Fibroblast of peridontal ligament (primary cell): ENCODE data around the gene PDXDC1.
"Not testable (repeated sequence)": the region's sequence is repeated elsewhere in the genome, so short reads cannot be mapped to it uniquely, and the experiment has no call there.

Source experiments
- DNase-seq: peaks from one replicate; pipeline ENCODE4 v3.0.0-alpha.2; 2010; ENCODE audit errors: extremely low read depth

PDXDC1 gene

DNA sequence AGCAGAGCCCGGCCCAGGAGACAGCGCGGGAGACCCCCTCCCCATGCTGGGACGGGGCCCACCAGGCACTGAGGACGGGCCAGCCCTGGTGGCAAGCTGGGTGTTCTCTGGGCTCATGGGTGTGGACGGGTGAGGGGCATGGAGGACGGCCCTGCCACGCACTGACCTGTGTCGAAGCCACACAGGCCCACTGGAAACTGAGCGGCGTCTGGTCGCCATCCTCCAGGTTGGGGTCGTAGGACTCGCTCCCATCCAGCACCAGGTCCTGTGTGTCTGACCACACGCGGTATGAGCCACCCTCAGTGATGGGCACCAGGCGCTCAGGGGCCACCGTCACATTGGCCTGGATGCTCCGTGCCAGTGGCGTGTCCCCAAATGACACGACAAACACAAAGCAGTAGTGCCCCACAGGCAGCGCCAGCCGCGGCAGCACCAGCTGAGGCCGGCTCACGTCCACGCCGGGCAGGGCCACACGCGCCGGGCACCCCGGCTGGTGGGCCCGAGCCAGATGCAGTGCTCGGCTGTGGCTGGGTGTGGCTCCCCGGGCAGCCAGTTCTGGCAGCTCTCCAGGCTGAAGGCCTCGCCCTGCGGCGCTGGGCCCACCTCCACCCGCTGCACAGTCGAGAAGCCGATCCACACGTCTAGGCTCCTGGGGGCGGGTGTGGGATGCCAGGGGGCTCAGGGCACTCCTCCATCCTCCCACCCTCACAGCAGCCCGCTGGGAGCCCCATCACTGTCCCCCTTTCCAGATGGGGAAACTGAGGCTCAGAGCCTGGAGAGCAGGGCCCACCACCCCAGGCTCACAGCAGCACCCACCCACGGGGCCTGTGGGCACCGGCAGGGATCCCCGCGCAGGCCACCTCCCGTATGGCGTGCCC lies 160.9 kb downstream of the PDXDC1 start:
- not testable (repeated sequence) for DNase-seq

DNA sequence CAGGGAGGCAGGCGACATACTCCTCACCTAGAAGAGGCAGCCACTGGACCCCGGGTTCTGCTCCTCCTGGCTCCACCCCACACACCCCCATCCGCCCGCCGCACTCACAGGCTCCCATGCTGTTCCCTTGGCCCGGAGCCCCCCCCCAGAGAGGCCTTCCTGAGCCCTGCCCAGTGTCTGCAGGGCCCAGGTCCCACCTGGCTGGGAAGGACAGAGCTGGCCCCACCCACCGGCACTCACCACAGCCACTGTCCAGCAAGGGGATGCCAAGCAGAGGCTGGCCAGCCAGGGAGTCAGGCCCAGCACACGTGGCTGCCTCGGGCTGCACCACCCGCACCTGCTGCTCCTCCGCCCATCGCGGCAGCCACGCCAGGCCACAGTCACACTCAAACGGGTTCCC lies 162.7 kb downstream of the PDXDC1 start:
- not testable (repeated sequence) for DNase-seq

DNA sequence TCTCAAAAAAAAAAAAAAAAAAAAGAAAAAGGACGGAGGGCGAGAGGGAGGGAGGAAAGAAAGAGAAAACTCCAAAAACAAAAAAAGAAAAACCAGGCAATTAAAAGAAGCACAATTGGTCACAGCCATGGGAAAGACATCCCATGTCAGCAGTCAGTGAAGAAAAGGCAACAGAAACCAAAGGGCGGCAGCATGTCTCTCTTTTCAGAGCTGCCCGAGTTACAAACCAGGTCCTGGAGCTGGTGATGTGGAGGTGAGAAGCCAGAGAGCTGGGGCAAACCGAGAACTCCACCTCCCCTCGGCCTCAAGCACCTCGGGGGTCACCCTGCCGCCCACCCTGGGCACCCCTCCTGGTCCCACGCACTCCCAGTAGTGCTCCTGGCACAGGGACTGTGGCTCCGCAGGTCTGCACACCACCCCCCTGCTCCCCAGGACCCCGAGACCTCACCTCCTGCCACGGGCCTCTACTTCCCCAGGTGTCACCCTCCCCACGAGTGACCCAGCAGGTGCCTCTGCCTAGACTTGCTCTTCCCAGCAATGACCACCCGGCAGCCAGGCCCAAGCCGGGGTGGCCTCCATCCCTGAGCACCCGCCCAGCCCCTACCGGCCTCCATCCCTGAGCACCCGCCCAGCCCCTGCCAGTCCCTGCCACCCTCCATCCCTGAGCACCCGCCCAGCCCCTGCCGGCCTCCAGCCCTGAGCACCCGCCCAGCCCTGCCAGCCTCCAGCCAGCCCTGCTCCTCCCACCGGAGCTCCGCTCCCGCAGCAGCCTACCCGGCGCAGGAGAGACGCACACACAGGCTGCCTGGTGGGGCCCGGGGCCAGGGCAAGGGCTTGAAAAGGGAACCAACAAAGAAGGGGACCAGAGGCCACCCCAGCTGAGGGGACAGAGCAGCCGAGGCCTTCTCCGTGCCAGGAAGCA lies 165.9 kb downstream of the PDXDC1 start:
- DNase-seq: not testable (repeated sequence)

DNA sequence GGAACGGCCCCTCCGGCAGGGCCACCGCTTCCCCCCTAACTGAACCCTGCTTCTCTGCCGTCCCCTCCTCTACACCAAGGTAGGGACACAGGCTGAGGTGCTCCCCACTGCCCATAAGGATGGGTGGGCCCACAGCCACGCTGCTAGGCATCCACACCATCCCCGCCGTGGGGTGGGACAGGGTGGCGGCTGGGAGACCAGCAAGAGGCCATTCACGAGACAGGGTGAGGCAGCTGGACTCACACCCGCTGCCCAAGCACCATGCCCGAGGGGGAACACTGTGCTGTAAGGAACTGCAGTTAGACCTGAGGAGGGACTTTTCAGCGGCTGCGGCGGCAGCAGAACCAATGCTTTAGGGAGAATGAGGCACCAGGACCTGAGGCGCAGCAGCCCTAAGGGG lies 166.8 kb downstream of the PDXDC1 start:
- no peak for DNase-seq

DNA sequence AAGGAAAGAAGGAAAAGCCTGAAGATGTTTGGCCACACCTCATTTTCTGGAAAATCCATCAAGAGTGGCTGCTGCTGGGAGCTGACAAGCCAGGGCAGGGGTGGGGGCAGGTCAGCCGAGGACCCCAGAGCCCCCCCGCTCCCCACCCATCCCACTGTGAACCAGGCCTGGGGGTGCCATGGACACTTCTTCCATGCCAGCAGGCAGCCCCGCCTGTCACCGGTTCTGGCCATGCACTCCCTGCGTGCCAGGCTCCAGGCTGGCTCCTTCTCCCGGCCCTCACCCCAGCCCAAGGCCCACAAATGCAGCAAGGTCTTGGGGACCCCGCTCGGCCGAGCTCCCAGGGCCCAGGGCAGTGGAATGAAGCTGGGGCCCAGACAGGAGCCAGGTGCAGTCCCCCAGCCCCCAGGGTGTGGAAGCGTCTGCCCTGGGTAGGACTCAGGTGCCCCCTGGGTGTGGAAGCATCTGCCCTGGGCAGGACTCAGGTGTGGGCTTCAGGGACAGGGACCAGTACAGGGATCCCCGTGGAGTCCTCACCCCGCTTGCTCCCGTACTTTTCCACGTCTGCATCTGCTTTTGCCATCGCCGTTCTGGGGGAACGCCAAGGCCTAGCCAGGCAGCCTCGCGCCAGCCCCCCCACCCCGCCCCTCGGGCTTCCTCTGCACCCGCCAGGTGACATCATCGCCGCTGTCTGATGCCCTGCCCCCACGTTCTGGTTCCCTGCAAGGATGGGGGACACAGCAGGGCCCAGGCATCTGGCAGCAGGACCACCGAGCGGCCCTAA lies 167.5 kb downstream of the PDXDC1 start:
- DNase-seq: not testable (repeated sequence)

DNA sequence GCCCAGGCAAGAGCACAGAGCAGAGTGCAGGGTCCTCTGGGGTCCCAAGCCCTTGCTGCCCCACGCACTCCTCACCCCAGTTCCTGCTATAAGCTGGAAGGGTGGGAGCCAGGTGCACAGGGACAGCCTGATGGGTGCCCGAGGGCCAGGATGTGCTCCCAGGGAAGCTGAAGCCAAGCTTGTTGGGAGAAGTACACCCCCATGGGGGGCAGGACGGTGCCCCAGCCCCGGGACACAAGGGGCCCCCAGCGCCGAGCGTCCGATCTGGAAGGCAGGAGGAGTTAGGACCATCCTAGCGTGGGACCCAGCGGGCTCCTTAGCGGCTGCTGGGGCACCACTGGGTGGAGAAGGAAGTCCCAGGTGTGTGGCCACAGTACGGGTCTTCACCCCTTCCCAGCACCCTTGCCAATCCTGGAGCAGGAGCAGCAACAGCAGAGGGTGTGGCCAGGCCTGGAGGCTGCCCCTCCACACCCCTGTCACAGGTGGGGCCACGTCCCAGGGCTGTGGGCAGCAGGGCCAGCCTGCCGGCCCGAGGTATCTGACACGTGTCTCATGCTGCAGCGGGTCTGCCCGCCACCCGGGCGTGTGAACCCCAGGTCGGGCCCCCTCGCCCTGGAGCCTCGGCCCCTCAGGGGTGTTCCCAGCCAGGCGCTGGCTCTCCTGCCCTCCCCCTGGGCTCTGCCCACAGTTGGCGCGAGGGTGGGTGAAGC lies 168.2 kb downstream of the PDXDC1 start:
- not testable (repeated sequence) for DNase-seq

DNA sequence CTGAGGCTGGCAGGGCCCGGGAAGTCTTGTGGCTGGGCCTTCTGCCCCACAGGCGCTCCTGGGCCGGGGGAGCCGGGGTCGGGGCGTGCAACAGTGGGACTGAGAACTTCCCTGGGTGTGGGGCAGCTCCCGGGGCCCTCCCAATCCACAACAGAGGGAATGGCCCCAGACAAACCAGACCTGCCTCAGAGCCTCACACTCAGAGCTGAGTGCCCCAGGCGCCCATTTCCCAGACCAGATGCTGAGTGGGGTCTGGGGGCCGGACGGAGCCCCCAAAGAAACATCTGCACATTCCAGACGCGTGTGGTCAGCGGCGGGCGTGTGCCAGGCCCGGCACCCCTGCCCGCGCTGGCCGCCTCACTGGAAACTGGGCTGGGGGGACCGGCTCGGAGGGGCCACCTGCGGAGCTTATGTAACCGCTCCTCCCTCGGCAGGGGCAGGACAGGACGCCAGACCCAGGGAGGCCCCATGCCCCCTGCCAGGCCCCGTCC lies 168.8 kb downstream of the PDXDC1 start:
- not testable (repeated sequence) for DNase-seq

DNA sequence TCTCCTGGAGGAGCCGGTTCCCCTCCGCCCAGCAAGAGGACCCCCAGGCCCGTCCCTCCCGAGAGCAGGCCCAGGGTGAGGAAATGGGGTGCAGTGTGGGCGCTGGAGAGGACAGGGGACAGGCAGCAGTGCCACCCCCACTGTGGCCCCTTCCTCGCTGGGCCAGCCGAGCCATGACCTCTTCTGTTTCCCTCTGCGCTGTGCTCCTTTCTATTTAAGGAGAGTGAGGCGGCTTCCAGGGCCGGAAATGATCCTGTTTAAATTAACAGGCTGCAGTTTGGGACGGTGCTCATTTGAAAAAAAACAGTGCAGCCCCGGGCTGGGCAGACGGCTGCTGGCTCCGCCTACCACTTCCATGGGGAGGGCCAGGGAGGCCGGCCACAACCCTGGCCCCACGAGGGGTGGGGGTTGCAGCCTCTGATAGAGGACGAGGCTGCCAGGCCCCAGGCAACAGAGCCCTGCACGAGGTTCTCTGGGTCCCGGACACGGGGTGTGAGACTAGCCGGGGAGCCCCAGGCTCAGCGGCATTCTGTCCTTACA lies 169.3 kb downstream of the PDXDC1 start:
- DNase-seq: peak; percentile 44

DNA sequence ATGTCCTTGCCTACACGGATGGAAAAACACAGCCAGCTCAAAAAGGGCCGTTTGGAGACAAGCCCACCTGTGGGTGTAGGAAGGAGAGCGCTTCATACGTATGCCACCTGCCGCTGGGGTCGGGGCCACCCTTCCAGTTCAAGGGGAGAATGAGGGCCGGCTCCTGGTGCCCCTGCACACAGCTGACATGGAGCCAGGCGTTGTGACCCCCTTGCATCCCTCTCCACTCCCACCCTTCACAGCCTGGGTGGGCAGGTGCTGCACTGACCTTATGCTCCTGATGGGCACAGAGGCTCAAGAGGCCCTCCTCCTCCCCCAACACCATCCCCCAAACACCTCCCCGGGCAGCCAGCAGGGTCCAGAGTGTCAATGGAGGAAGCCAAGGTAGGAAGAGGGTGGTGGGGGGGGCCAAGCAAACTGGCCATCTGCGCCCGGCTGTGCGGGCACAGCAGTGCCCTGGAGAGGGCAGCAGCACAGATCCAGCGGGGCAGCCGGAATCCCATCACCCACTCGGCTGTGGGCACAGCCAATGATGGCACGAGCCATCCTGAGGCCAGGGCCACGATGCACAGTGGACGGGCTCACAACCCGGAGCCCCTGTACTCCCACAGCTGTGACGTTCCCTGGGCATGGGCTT lies 170.1 kb downstream of the PDXDC1 start:
- not testable (repeated sequence) for DNase-seq

DNA sequence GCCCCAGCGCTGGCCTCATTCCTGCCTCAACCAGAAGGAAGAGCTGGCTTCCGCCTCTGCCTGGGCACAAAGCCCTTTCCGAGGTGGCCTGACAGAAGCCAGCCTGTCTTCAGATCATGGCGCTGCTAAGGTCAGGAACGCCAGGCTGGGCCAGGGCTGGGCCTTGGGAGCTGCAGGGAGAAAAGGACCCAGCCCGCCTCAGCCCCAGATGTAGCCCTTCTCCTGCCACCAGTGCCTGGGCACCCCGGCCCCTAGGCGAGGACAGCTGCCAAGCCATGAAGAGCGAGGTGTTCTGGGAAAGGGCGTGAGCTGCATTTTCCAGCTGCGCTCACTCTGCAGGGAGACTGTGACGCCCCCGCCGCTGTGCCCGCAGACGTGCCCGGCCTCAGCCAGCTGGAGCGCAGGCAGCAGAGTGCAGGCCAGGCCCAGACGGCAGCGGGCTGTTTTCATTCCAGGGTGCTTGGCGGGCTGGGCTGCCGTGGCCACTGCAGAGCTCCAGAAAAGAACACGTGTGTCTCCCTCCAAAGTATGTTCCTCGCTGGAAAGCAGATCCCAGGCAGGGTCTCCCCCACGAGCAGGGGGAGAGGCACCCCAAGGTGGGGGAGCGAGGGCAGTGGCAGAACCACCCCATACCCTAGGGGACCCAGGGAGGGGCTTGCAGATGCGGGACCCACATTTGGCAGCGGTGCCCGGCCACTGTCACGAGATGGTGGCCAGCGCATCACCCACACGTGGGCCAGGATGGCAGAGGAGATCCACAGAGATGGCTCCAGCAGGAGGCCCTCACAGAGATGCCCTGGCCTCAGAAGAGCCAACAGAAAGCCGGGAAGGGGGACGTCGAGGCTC lies 170.8 kb downstream of the PDXDC1 start:
- DNase-seq: peak; percentile 6

DNA sequence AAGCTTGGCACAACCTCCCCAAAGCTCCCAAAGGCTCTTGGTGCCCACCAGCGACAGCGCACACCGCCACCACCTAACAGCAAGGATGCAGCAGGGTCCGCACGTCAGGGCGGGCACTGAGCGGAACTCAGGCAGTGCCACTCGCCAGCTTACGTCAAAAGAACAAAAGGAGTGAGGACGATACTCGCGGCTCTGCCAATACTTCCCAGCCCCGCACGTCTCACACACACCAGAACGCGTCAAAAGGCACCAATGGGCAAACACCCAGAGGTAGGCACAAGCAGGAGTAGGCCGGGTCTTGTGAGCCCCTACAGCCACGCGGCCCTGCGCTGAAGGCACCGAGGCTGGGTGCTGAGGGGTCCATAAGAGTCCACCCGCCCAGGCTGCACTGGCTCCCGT lies 171.4 kb downstream of the PDXDC1 start:
- DNase-seq: not testable (repeated sequence)

DNA sequence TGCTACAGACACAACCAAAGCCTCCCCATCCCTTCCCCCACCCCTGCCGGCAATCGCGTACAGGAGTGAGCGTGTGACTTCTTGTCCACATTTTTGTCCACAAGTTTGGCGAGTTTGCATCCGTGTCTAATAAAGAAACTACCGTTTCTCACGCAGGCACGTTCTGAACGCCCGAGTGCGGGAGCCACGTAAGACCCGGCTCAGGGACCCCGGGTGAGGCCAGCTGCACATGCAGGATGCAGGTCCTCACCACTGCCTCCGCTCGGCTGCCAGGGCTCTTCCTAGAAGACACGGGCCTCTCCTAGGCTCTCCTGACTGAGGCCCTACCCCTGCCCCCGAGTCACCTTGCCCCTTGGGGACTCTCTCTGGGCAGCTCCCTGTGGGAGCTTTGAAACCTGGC lies 174.0 kb downstream of the PDXDC1 start:
- DNase-seq: not testable (repeated sequence)

DNA sequence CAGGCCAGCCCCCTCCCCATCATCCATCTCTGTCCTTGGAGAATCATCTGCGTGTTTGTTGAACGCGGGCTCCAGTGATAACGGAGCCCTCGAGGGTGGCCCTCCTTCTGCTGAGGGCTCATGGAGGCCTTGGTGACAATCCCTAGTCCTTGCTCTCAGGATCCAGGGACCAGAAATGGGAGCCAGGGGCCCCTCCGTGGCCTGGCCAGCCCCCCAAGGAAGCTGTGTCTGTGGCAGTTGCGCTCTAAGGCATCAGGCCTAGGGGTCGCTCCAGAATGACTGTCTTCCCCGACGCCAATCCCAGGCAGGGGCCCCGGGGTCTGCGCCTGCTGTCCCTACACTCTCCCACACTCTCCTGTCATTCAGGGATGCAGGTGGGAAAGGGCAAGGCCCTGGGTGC lies 174.4 kb downstream of the PDXDC1 start:
- DNase-seq: not testable (repeated sequence)

DNA sequence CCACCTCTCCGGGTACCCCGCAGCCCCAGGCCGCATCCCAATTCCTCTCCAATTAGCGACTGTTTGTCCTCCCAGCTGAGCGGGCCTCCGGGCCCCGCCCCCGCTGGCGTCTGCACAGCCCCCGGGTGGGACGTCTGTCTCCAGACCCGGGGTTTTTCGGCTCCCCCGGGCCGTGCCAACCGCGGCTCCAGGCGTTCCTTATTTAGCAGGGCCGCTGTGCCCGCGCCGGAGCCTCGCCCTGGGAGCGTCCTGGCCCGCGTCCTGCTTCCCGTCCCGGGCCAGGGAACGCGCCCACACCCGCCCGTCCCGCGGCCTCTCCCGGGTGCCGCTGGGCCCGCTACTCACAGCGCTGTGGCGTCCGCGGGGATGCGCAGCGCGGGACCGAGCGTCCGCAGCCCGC lies 179.2 kb downstream of the PDXDC1 start:
- DNase-seq: peak; percentile 12

DNA sequence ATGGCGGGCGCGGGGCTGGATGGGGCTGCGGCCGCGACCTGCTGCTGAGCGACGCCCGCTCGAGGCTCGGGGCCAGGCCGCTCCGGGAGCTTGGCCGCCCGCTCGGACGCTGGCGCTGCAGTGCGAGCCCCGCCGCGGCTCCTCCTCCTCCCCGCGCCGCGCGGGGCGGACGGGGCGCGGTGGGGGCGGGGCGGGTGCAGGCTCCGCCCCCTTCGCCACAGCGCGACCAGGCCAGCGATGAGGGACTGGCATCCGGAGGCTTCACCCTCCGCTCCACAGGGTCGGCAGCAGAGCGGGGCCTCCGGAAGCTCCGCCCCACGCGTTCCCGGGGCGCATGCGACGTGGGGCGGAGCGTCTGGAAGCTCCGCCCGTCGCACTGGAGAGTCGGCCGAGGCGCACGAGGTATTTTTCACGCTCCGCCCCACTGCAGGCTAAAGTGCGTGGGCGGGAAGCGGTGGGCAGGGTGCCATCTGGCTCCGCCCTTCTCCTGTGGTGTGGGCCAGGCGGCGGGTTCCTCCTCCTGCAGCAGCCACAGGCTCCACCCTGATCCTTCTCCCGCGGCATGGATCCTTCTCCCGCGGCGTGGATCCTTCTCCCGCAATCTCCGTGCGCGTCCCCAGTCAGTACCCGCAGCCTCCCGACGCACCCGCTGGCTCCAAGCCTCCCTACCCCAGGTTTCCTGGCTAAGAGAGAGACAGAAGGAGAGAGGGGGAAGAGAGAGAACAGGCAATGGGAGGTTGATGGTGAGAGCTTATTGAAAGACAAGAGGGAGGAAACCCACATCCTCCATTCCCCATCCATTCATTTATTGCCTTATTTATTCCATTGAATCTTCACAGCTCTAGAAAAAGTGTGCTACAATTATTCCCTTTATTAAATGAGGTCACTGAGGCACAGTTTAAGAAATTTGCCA lies 180.1 kb downstream of the PDXDC1 start:
- peak; percentile 91 for DNase-seq

DNA sequence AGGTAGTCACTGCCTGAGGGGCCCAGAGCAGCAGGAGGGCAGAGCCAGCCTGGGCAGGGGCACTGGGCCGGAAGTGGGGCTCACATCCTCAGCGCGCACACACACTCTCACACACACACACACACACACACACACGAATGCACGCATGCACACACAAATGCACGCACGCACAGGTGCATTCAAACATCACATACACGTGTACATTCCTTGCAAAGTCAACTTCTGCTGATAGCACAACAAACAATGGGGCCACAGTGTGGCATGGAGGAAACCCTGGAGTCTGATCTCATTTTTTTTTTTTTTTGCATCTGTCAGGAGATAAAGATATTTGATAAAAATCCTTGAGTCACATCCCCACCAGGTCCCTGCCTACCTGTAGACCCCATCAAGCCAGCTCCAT lies 182.8 kb downstream of the PDXDC1 start:
- DNase-seq: not testable (repeated sequence)

DNA sequence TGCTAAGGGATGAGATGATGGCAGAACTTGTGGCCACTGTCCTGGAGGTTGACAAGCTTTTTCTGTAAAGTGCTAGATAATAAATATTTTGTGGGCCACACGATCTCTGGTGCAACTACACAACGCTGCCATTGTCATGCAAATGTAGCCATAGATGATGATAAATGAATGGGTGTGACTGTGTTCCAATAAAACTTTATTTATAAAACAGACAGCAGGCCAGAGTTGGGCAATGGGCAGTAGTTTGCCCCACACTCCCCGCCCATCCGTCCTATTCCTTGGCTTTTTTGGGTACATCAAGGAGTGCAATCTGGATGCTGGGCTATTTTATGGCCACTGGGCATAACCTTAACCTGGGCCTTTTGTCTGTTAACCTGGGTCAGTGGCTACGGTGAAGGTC lies 184.8 kb downstream of the PDXDC1 start:
- not testable (repeated sequence) for DNase-seq

DNA sequence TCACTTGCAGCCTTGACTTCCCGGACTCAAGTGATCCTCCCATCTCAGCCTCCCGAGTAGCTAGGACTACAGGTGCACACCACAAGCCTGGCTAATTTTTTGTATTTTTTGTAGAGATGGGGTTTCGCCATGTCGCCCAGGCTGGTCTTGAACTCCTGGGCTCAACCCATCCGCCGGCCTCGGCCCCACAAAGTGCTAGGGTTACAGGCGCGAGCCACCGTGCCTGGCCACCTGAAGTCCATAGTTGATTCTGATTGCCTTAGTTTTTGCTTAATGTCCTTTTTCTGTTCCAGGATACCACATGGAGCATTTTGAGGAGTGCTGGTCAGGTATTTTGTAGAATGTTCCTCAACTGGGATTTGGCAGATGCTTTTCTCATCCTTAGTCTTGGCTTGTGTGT lies 185.7 kb downstream of the PDXDC1 start:
- not testable (repeated sequence) for DNase-seq
